HCT116 (cell line): Measurements from ENCODE around the gene CHD1L.

Experiments
- ATF3 ChIP-seq: IDR thresholded peaks from 2 replicates; pipeline ENCODE4 v1.6.1; 2012
- CEBPB ChIP-seq: IDR thresholded peaks from 2 replicates; pipeline ENCODE4 v1.6.1; 2012; ENCODE audit warnings: low read depth
- CTCF ChIP-seq, 3 experiments: fragments of 200-600 bp in 1 of 3; sonication (generic) in 1 of 3; IDR thresholded peaks in 2 of 3; conservative IDR thresholded peaks in 1 of 3; 2 replicates each; pipeline ENCODE4 v1.5.1; 2012 to 2017; ENCODE audit warnings: low read depth in 2 of 3, low read length in 2 of 3, antibody characterized with exemption in 1 of 3, borderline replicate concordance in 1 of 3, control low read depth in 1 of 3, mild to moderate bottlenecking in 1 of 3, mixed read lengths in 1 of 3, mixed run types in 1 of 3, moderate library complexity in 1 of 3; ENCODE audit not compliant: insufficient read depth in 1 of 3
- ELF1 ChIP-seq: IDR thresholded peaks from 2 replicates; pipeline ENCODE4 v1.6.1; 2012; ENCODE audit warnings: low read depth, borderline replicate concordance
- EZH2 ChIP-seq: fragments of 200-600 bp; sonication (generic); IDR thresholded peaks from 2 replicates; pipeline ENCODE4 v1.6.1; 2017; ENCODE audit warnings: antibody characterized with exemption, mixed run types
- EZH2phosphoT487 ChIP-seq: fragments of 200-600 bp; IDR thresholded peaks from 2 replicates; pipeline ENCODE4 v1.6.1; 2018; ENCODE audit warnings: antibody characterized with exemption, borderline replicate concordance
- MAX ChIP-seq: IDR thresholded peaks from 2 replicates; pipeline ENCODE4 v1.6.1; 2012
- POLR2A ChIP-seq: IDR thresholded peaks from 2 replicates; pipeline ENCODE4 v1.7.0; 2011; ENCODE audit warnings: borderline replicate concordance; ENCODE audit not compliant: insufficient read depth, insufficient read length; ENCODE audit errors: extremely low read depth
- POLR2AphosphoS5 ChIP-seq: IDR thresholded peaks from 2 replicates; pipeline ENCODE4 v1.6.1; 2011; ENCODE audit warnings: mild to moderate bottlenecking, low read depth, low read length, moderate library complexity
- REST ChIP-seq: IDR thresholded peaks from 2 replicates; pipeline ENCODE4 v1.6.1; 2012; ENCODE audit warnings: low read depth
- SP1 ChIP-seq: IDR thresholded peaks from 2 replicates; pipeline ENCODE4 v1.6.1; 2012; ENCODE audit warnings: low read depth
- SRF ChIP-seq: IDR thresholded peaks from 2 replicates; pipeline ENCODE4 v1.6.1; 2012; ENCODE audit warnings: low read depth
- TCF7L2 ChIP-seq: IDR thresholded peaks from 2 replicates; pipeline ENCODE4 v1.7.0; 2011; ENCODE audit warnings: borderline replicate concordance, inconsistent platforms; ENCODE audit not compliant: insufficient read depth, insufficient read length; ENCODE audit errors: extremely low read depth

GRCh38 chr1:147252540-147252939, 10.1 kb downstream of the CHD1L start:
- TF ChIP-seq MAX (no peak), CTCF (IDR thresholded peaks at IDR 0.05 in 2 of 3, conservative IDR thresholded peaks at IDR 0.05 in 1 of 3; ENCODE audit: borderline replicate concordance in 1 of 3, insufficient read depth in 1 of 3, low read depth in 2 of 3, low read length in 2 of 3) (no peak), POLR2A (no peak), POLR2AphosphoS5 (no peak), CEBPB (no peak), EZH2 (no peak), REST (no peak), TCF7L2 (no peak), EZH2phosphoT487 (no peak), ELF1 (no peak), SP1 (no peak), SRF (no peak), ATF3 (no peak)
